GM19468 (cell line): Measurements from ENCODE around the gene AQP1.

Source experiments
- ATAC-seq: cut with Tn5 transposase; IDR thresholded peaks from one replicate; pipeline ENCODE4 v1.9.1; 2021; ENCODE audit warnings: mild to moderate bottlenecking, moderate library complexity, moderate number of reproducible peaks; ENCODE audit not compliant: unreplicated experiment; ENCODE audit errors: extremely low read depth

The AQP1 gene

GRCh38 chr7:30931929-30932540, 20.4 kb downstream of the AQP1 start:
- ATAC-seq = no peak

- no peak for ATAC-seq
Measured at GRCh38 chr7:30932562-30932961, 20.9 kb downstream of the AQP1 start.

GRCh38 chr7:30933124-30933974, 21.7 kb downstream of the AQP1 start:
- no peak for ATAC-seq

- no peak for ATAC-seq
Measured at GRCh38 chr7:30934225-30934624, 22.6 kb downstream of the AQP1 start.

- ATAC-seq = no peak
Measured at GRCh38 chr7:30934732-30935568, 23.3 kb downstream of the AQP1 start.

GRCh38 chr7:30935569-30935877, 23.9 kb downstream of the AQP1 start:
- ATAC-seq = no peak

- ATAC-seq = no peak
Measured at GRCh38 chr7:30936650-30937245, 25.1 kb downstream of the AQP1 start.

- no peak for ATAC-seq
Measured at GRCh38 chr7:30937416-30937815, 25.8 kb downstream of the AQP1 start.

- ATAC-seq = no peak
Measured at GRCh38 chr7:30938435-30939316, 27.0 kb downstream of the AQP1 start.

- ATAC-seq = no peak
Measured at GRCh38 chr7:30941582-30942323, 30.1 kb downstream of the AQP1 start.

DNA sequence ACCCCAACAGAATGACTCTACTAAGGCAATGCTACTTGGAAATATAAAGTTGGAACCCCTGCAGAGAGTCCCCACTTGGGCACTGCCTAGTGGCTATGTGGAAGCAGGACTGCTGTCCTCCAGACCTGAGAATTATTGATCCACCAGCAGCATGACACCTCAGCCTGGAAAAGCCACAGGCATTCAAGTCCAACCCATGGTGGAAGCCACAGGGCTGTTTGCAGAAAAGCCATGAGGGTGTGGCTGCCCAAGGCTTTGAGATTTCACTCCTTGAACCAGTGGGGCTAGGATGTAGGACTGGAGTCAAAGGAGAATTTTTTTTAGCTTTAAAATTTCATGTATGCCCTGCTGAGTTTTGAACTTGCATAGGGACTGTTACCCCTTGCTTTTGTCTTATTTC, 38.5 kb downstream of the AQP1 start:
- no peak for ATAC-seq

GRCh38 chr7:30954914-30955313, 43.3 kb downstream of the AQP1 start:
- ATAC-seq = no peak

DNA sequence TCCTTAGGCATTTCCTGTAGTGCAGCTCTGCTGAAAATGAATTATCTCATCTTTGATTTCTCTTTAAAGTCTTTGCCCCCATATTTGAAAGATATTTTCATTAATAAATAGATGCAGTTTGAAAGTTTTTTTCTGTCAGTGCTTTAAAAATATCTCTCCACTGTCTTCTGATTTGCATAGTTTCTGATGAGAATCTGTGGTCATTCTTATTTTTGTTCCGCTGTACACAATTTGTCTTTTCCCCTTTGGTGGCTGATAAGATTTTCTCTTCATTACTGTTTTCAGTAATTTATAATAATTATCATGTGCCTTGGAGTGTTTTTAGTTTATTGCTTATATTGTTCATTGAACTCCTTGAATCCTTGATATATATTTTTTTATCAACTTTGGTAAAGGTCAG, 45.1 kb downstream of the AQP1 start:
- ATAC-seq = no peak

DNA sequence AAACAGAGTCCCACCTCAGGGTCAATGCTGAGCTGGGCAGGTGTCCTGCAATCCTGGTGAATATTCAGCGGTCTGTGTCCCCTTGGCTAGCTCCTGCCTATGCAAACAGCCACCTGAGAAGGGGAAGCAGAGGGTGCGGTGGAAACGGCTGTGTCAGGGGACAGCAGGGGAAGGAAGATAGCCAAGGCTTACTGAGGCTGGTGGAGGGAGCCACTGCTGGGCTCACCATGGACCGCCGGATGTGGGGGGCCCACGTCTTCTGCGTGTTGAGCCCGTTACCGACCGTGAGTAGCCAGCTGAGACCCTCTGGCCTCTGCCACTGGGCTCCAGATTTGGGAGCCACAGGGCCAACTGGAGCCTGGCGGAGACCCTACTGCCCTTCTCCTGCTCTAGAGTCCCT, 52.2 kb downstream of the AQP1 start, which contains the start of gene GHRHR:
GHRHR (plus strand) TSS at position 112 of the 400 bp plus-strand sequence; CDS start at position 228, 116 bp downstream.
- no peak for ATAC-seq

GRCh38 chr7:30965372-30965771, 53.7 kb downstream of the AQP1 start:
- ATAC-seq = no peak

DNA sequence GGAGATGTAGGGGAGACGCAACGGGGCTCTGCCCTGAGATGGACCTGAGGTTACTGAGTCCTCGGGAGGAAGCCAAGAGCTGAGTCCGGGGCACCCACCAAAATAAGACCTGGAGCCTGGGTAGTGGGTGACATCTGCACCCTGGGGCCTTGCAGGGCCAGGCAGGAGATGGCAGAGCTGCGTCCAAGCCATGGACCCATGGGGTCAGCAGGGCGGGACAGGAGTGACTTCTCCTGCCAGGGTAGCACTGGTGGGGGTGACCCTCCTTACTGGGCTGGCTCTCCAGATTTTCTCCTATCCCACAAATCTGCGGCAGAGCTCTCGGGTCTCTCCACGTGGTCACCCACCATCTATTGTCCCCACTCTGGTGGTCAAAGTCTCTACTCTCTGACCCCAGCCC, 54.2 kb downstream of the AQP1 start:
- no peak for ATAC-seq

DNA sequence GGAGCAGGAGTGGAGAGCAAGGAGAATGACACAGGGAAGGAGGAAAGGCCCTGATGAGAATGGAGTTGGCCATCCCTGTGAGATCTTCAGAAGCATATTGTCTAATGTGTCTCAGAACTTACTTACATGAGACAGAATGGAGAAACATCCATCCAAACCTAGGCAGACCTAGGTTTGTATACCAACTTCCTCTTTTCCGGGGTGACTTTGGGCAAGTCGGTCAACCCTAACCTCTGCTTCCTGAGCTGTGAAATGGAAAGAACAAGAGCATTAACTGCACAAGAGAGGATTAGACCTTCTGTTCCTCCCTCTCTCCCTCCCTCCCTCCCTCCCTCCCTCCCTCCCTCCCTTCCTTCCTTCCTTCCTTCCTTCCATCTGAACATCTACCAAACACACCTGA, 56.6 kb downstream of the AQP1 start:
- ATAC-seq = no peak

DNA sequence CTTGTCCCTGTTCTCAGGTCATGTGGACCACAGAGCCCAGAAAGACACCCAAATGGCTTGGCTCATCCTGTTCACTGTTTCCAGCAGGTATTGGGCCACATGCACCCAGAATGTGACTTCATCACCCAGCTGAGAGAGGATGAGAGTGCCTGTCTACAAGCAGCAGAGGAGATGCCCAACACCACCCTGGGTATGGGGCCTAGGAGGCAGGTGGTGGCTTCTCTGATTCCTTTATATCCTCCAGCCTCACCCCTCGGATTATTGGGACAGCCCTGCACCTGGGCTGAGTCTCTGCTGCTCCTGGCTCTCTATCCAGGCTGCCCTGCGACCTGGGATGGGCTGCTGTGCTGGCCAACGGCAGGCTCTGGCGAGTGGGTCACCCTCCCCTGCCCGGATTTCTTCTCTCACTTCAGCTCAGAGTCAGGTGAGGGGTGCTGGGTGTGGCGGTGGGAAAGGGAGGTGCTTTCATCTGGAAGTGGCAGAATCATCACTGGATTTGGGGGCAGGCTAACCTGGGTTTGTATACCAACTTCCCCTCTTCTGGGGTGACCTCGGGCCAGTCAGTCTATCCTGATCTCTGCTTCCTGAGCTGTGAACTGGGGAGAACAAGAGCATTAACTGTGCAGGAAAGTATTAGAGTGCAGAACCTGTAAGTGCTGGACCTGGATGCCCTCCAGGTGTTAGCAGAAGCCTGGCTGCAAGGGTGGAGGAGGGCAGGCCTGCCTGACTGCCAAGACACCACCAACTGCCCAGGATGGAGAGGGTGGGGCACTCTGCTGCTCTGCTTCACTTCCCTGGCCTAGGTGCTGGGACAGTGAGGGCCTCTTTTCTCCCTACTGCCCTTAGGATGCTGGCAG, 57.3 kb downstream of the AQP1 start:
- no peak for ATAC-seq
